Measurements from ENCODE around the gene FICD. TPM values are rescaled to one million over a fixed set of nuclear protein-coding genes. Genes with fewer than 3 reads are reported as not detected.

The FICD gene
- total RNA-seq = 8.3 and 9.2 TPM in 2 replicates

DNA sequence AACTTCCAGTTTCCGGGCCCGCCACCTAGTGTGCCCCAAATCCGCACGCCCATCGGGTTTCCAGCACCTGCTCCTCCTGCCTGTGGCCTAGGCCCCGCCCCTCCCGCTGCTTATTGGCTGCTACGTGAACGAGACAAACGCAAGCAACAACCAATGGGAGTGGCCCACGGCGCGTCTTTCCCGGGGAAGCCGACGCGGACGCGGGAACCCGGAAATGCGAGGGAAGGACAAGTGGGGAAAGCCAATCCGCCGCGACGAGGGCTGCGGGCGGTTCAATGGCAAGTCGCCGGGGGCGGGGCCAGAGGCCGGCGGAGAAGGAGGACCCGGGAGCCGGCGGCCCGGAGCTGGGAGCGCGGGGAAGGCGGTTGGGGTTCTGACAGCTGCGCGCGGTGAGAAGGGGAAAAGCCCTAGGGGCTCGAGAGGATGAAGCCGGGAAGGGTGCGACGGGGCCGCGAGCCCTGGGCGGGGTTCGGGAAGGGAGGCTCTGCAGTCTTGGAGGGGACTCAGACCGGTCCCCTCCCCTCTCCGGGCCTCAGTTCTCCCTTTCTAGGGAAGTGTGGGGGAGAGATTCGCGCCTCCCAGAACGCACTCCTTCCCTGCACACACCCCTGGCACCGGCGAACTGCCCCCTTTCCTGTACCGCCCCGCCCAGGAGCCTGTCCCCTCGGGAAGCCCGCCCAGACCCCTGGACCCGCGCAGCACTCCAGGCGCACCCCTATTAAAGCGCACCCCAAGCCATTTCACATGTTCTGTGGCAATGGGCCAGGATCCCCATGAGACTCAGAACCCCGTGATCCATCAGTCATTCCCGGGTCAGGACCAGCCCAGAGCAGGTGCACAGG is at the start of gene FICD:
Gene FICD, plus strand, starts transcription at position 305 of the 842 bp plus-strand sequence. CDS start 1,696 bp downstream, outside the sequence.

DNA sequence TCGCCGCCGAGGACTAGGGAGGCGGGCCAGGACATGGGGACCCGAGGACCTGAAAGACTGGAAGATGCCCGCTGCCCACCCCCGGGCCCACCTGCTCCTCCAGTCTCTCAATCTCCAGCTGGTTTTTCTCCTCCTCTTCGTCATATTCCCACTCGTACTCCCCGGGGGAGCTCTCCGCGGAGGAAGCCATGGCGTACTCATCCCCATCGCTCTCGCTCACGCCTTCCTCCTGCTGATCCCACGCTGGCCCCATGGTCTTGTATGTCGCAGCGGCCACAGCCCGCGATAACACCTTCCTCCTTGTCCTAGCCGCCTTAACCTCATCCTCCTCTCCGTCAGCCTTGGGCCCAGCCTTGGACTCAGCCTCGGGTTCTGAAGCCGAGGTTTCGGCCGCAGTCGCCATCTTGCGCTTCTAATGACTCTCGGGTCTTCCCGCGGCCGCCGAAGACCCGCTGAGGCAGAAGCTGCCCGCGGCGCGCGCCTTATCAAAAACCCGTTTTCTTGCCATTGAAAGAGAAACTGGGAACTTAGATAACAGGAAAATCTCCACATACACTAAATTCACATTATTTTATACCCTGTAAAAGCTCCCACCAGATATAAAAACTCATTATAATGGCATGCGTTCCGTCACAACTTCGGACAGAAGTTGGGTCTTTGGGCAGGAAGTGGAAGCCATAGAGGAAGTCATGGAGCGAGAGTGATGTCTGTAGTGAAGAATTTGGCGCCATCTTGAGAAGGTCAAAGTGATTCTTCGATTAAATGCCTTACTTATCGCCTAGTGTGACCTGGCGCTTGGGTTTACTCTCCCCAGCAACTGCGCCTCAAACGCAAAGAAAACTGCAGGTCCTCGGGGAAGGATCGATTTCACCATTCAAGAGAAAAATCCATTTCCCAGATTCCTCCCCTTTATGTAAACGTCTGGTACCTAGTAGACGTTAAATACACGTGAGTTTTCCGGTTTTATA is 46.0 kb downstream of the FICD start, which contains the start of gene SART3:
Gene SART3, minus strand, starts transcription at position 422 of the 968 bp plus-strand sequence. Its CDS starts 19 bp downstream, at position 403.

DNA sequence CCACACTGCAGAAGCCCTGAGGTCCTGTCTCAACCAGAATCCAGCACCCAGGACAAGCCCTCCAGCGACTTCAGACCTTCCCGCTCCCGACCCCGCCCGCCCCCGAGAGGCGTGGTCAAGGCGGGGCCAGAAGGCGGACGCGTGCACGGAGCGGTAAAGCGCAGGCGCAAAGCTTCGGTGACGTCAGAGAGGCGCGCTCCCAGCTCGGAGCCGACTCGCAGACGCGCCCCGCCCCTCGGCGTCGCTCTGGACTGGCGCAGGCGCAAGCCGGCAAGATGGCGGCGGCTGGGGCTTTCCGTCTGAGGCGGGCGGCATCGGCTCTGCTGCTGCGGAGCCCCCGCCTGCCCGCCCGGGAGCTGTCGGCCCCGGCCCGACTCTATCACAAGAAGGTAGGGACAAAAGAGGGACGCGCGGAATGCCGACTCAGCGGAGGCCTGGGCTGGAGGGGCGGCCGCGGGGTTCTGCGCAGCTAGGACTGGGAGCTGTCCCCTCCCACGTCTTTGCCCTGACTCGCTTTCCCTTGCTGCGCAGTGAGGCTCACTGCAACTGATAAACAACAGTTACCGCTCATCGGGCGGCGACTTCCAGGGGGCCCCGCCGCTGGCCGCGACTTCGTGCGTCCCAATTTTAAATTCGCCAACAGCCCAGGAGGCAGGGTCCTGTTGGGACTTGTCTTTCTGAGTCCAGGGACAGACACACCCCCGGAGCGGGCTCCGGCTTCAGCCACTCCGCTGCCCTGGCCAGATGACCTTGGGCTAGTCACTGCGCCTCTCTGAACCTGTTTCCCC is 47.5 kb downstream of the FICD start, which contains the start of gene ISCU:
Gene ISCU, plus strand, starts transcription at position 249 of the 788 bp plus-strand sequence. Its CDS starts 27 bp downstream, at position 276.

Other genes starting within 250 kb of the FICD start
- 17.4 and 19.6 TPM in 2 replicates for gene CMKLR1, start 176.0 kb upstream of the FICD start, total RNA-seq
- gene SART3, start 45.9 kb downstream of the FICD start, total RNA-seq = 50.9 and 59.9 TPM in 2 replicates
- 77.4 and 95.1 TPM in 2 replicates for gene ISCU, start 47.3 kb downstream of the FICD start, total RNA-seq
- gene TMEM119, start 82.8 kb downstream of the FICD start, total RNA-seq = 904 and 1,008 TPM in 2 replicates
- gene SELPLG, start 118.6 kb downstream of the FICD start, total RNA-seq = 4.0 and 4.2 TPM in 2 replicates
- gene CORO1C, start 216.2 kb downstream of the FICD start, total RNA-seq = 279 and 283 TPM in 2 replicates

All from hair follicle dermal papilla cell (primary cell).